Esophagus squamous epithelium (tissue), 5 donors: ENCODE results near the gene GLB1L. TPM values are rescaled to one million over a fixed set of nuclear protein-coding genes. Genes with fewer than 3 reads are reported as not detected.

ENCODE experiments used
- DNase-seq: peaks from one replicate; lab custom pipeline; 2025; lab: John Stamatoyannopoulos, UW
- H3K27ac ChIP-seq, 4 donors: fragments of 200-600 bp; sonication (generic); one replicate each; pipeline ENCODE4 v1.5.1; 2016 to 2019; ENCODE audit warnings: mild to moderate bottlenecking in 1 of 4
- H3K27me3 ChIP-seq, 4 donors: fragments of 200-600 bp; sonication (generic); 1 replicate in 3 of 4; 2 replicates in 1 of 4; pipeline versions ENCODE4 v1.5.1 to v1.6.0; 2017 to 2021; ENCODE audit warnings: antibody characterized with exemption in 1 of 4
- H3K36me3 ChIP-seq, 3 donors: fragments of 200-600 bp; sonication (generic); one replicate each; pipeline ENCODE4 v1.5.1; 2016 to 2019
- H3K4me1 ChIP-seq, 3 donors: fragments of 200-600 bp; sonication (generic); one replicate each; pipeline ENCODE4 v1.5.1; 2017 to 2019
- H3K4me3 ChIP-seq, 4 donors: fragments of 200-600 bp; sonication (generic); 1 replicate in 3 of 4; 2 replicates in 1 of 4; pipeline ENCODE4 v1.5.1; 2016 to 2019; ENCODE audit warnings: mild to moderate bottlenecking in 2 of 4, moderate library complexity in 1 of 4
- H3K9me3 ChIP-seq, 3 donors: fragments of 200-600 bp; sonication (generic); one replicate each; pipeline ENCODE4 v1.5.1; 2016 to 2019
- CTCF ChIP-seq, 6 experiments: fragments of 450-650 bp in 4 of 6; fragments of 200-600 bp in 2 of 6; sonication (generic) in 2 of 6; IDR thresholded peaks; one replicate each; pipeline ENCODE4 v1.5.1; 2016 to 2019; ENCODE audit warnings: antibody characterized with exemption in 6 of 6, mild to moderate bottlenecking in 4 of 6, moderate library complexity in 4 of 6
- POLR2A ChIP-seq, 4 donors: fragments of 450-650 bp; IDR thresholded peaks; one replicate each; pipeline ENCODE4 v1.6.1; 2017; ENCODE audit warnings: antibody characterized with exemption in 4 of 4, mild to moderate bottlenecking in 4 of 4, moderate library complexity in 3 of 4
- WGBS, 2 donors: methylation state at CpG; one replicate each; pipeline ENCODE4 v1.1.5; 2018; 5-methylcytosine and 5-hydroxymethylcytosine counted together
- intact Hi-C: fragments of 100-400 bp; cut with DNase I; formaldehyde crosslinking; loops from one replicate; pipeline ENCODE4 v1.15.0; 2022
- total RNA-seq, 4 donors: library from RNA; depleted of rRNA; stranded (reverse); fragments of >200 nt; gene quantifications; one replicate each; pipeline ENCODE4 v1.1.0, GENCODE V29; 2016
- donor health status: DM: yes; HTN: yes; CAD: no.

The GLB1L gene
- total RNA-seq, 4 donors from 2014 or later = 1.2 to 2.3 (median 1.7) TPM

- intact Hi-C loops = no loop called here
- no peak for DNase-seq
- peak overlapping the region in 1 of 4 donors; percentile 30 for H3K4me3 ChIP-seq
- H3K36me3 ChIP-seq = peaks cover 0 to 55% (median 6%) of the 10 kb centered on the region in 3 donors
- H3K4me1 ChIP-seq = peaks cover 31 to 86% (median 46%) of the 10 kb centered on the region in 3 donors
- no peak for TF ChIP-seq POLR2A (IDR thresholded peaks at IDR 0.05)
- no peak for TF ChIP-seq CTCF (IDR thresholded peaks at IDR 0.05)
- H3K27ac ChIP-seq = peak overlapping the region; percentile 66 to 86 (median 82)
- no peaks in the 10 kb centered on the region for H3K27me3 ChIP-seq
- no peaks in the 10 kb centered on the region for H3K9me3 ChIP-seq
- 86 to 92% methylated on average over 7 to 8 of the region's 12 CpGs for WGBS, 2 donors
Observed at GRCh38 chr2:219285373-219285735, 40.1 kb upstream of the GLB1L start.

- DNase-seq = no peak
- H3K4me3 ChIP-seq = no peak overlapping the region
- intact Hi-C loops = no loop called here
- TF ChIP-seq CTCF (IDR thresholded peaks at IDR 0.05) = no peak
- no peak for TF ChIP-seq POLR2A (IDR thresholded peaks at IDR 0.05)
- WGBS, 2 donors = 69 to 87% methylated on average over 5 to 7 of the region's 16 CpGs
- H3K4me1 ChIP-seq = peaks cover 34 to 86% (median 45%) of the 10 kb centered on the region in 3 donors
- no peaks in the 10 kb centered on the region for H3K27me3 ChIP-seq
- peak overlapping the region; percentile 66 to 86 (median 82) for H3K27ac ChIP-seq
- peaks cover 0 to 57% (median 6%) of the 10 kb centered on the region in 3 donors for H3K36me3 ChIP-seq
- H3K9me3 ChIP-seq = no peaks in the 10 kb centered on the region
Observed at GRCh38 chr2:219284501-219285372, 39.5 kb upstream of the GLB1L start.

- peaks cover 0 to 57% (median 6%) of the 10 kb centered on the region in 3 donors for H3K36me3 ChIP-seq
- intact Hi-C loops = no loop called here
- WGBS, 2 donors = 90 to 93% methylated on average over 13 to 15 of the region's 17 CpGs
- H3K4me1 ChIP-seq = peaks cover 39 to 82% (median 46%) of the 10 kb centered on the region in 3 donors
- TF ChIP-seq POLR2A (IDR thresholded peaks at IDR 0.05) (no peak), CTCF (IDR thresholded peaks at IDR 0.05) (no peak)
- H3K27ac ChIP-seq = no peak overlapping the region
- no peaks in the 10 kb centered on the region for H3K27me3 ChIP-seq
- DNase-seq = no peak
- H3K9me3 ChIP-seq = no peaks in the 10 kb centered on the region
- H3K4me3 ChIP-seq = no peak overlapping the region
Observed at GRCh38 chr2:219282943-219283581, 37.8 kb upstream of the GLB1L start.

- WGBS, 2 donors = 89 to 90% methylated on average over 5 of the region's 5 CpGs
- no peak for DNase-seq
- intact Hi-C loops = no loop called here
- Histone ChIP-seq H3K27me3 (no peaks in the 10 kb centered on the region), H3K27ac (peak overlapping the region in 1 of 4 donors; percentile 28), H3K4me3 (no peak overlapping the region), H3K4me1 (peaks cover 46 to 82% (median 49%) of the 10 kb centered on the region in 3 donors), H3K36me3 (peaks cover 0 to 57% (median 6%) of the 10 kb centered on the region in 3 donors), H3K9me3 (no peaks in the 10 kb centered on the region)
- TF ChIP-seq POLR2A (IDR thresholded peaks at IDR 0.05) = no peak
- TF ChIP-seq CTCF (IDR thresholded peaks at IDR 0.05) = no peak
Observed at GRCh38 chr2:219282375-219282774, 37.1 kb upstream of the GLB1L start.

- TF ChIP-seq POLR2A (IDR thresholded peaks at IDR 0.05) = no peak
- no peak for TF ChIP-seq CTCF (IDR thresholded peaks at IDR 0.05)
- intact Hi-C loops = no loop called here
- H3K4me3 ChIP-seq = no peak overlapping the region
- H3K27ac ChIP-seq = peak overlapping the region in 1 of 4 donors; percentile 28
- WGBS, 2 donors = 73 to 84% methylated on average over 6 to 7 of the region's 8 CpGs
- peaks cover 0 to 57% (median 6%) of the 10 kb centered on the region in 3 donors for H3K36me3 ChIP-seq
- no peaks in the 10 kb centered on the region for H3K27me3 ChIP-seq
- peaks cover 41 to 82% (median 46%) of the 10 kb centered on the region in 3 donors for H3K4me1 ChIP-seq
- no peak for DNase-seq
- H3K9me3 ChIP-seq = no peaks in the 10 kb centered on the region
Observed at GRCh38 chr2:219281588-219281987, 36.3 kb upstream of the GLB1L start.
